Measurements from ENCODE around the gene RASL10B.
"Not testable (repeated sequence)": the region's sequence is repeated elsewhere in the genome, so short reads cannot be mapped to it uniquely, and the experiment has no call there.

RASL10B gene

GRCh38 chr17:35748341-35748841 lies 17.0 kb downstream of the RASL10B start:
- H3K4me3 ChIP-seq (ENCODE audit: low read depth, low read length): no peak overlapping the region
- TF ChIP-seq, protein P1, sequence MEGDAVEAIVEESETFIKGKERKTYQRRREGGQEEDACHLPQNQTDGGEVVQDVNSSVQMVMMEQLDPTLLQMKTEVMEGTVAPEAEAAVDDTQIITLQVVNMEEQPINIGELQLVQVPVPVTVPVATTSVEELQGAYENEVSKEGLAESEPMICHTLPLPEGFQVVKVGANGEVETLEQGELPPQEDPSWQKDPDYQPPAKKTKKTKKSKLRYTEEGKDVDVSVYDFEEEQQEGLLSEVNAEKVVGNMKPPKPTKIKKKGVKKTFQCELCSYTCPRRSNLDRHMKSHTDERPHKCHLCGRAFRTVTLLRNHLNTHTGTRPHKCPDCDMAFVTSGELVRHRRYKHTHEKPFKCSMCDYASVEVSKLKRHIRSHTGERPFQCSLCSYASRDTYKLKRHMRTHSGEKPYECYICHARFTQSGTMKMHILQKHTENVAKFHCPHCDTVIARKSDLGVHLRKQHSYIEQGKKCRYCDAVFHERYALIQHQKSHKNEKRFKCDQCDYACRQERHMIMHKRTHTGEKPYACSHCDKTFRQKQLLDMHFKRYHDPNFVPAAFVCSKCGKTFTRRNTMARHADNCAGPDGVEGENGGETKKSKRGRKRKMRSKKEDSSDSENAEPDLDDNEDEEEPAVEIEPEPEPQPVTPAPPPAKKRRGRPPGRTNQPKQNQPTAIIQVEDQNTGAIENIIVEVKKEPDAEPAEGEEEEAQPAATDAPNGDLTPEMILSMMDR (IDR thresholded peaks at IDR 0.05; ENCODE audit: low read depth, low read length): no peak

- H3K4me3 ChIP-seq (ENCODE audit: low read depth, low read length): no peak overlapping the region
- TF ChIP-seq, protein P1 (IDR thresholded peaks at IDR 0.05; ENCODE audit: low read depth, low read length): no peak
Observed at GRCh38 chr17:35748979-35749378, 17.5 kb downstream of the RASL10B start.

DNA sequence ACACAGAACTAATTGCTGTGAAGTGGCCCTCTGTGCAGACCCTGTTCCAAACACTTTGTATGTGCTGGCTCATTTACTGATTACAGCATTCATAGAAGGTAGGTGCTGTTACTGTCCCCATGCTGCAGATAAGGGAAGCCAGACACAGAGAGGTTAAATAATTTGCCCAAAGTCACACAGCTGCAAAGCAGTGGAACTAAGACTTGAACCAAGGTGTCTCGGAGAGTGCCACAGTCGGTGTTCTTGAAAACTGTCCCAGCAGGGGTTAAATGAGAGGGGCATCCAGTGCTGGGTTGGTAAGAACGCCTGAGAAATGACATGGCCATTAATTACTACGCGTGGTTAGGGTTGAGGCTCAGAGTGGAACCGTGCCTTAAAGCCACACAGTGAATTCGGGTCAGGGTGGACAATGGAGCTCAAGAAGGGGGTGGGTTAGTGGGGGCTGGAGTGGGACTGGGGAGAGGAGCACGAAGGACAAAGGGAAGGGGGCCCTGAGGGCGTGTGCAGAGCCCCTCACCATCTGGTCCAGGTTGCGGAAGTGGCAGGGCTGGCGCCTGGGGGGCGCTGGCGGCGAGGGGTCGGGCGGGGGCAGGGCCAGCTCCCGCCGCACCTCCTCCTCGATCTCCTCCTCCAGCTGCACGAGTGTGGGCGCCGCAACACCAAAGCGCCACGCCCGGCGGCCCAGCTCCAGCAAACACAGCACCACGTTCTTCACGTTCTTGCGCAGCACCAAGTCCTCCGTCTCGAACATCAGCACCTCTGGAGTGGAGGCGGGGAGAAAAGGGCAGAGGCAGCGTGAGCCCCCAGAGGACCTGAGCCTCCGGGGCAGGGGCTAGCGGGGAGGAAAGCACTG lies 18.3 kb downstream of the RASL10B start:
- H3K4me3 ChIP-seq (ENCODE audit: low read depth, low read length): no peak overlapping the region
- TF ChIP-seq, protein P1 (IDR thresholded peaks at IDR 0.05; ENCODE audit: low read depth, low read length): no peak

- TF ChIP-seq, protein P1 (IDR thresholded peaks at IDR 0.05; ENCODE audit: low read depth, low read length): no peak
- H3K4me3 ChIP-seq (ENCODE audit: low read depth, low read length): no peak overlapping the region
Observed at GRCh38 chr17:35750526-35751395, 19.3 kb downstream of the RASL10B start.

- H3K4me3 ChIP-seq (ENCODE audit: low read depth, low read length): not testable (repeated sequence)
Observed at GRCh38 chr17:35751541-35751940, 20.1 kb downstream of the RASL10B start.

DNA sequence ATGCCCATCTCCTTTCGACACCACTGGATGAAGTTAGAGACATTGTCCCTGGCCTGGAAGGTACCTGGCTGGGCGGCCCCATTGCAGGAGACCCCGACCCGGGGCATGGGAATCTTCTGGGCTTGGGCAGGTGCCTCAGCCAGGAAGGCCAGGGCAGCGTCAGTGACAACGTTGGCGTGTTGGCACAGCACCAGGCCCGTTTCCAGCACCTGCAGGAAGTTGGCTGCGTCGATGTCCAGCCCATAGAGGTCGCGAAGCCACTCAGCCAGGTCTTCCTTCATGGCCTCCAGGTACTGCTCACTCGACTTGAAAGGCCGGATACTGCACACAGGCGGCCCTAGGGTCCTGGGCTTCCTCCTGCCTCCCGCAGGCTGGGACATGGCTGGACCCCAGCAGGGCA lies 21.0 kb downstream of the RASL10B start:
- TF ChIP-seq, protein P1 (IDR thresholded peaks at IDR 0.05; ENCODE audit: low read depth, low read length): no peak

GRCh38 chr17:35752945-35753764 lies 21.7 kb downstream of the RASL10B start, which contains the start of gene GAS2L2:
GAS2L2 (minus strand) TSS chr17:35753239; CDS start chr17:35752850, 389 bp downstream.
- H3K4me3 ChIP-seq (ENCODE audit: low read depth, low read length): no peak within 1 kb of the TSS
- TF ChIP-seq, protein P1 (IDR thresholded peaks at IDR 0.05; ENCODE audit: low read depth, low read length): no peak

More for the DNA sequence above, 21.0 kb downstream of the RASL10B start:
- H3K4me3 ChIP-seq (ENCODE audit: low read depth, low read length): no peak overlapping the region

All from WI38 (cell line).